ENCODE measurements around the gene PTPN11. TPM values are rescaled to one million over a fixed set of nuclear protein-coding genes. Genes with fewer than 3 reads are reported as not detected.

PTPN11 gene
- total and polyA plus RNA-seq, 2 donors (not counting 3 experiments of a cell fraction or from before 2014, with no cell fraction given): 36.5 to 107 TPM

DNA sequence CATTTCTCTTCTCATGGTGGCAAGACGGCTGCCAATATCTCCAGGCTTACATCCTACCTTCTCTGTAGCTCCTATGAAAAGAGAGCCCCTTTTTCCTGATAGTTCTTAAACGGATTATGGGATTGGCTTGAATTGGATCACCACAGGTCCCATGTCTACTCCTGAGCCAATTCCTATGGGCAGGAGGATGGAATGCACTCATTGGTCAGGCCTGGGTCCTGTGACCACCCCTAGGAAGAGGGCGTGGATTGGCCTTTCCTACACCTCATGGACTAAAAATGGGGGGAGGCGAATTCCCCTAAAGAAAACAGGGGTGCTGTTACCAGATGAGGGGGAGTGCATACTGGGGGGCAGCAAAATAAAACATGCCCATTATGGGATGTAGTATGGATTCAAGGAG, 108.8 kb downstream of the PTPN11 start:
- Histone ChIP-seq H2AFZ (ENCODE audit: low read depth, low read length) (no peak overlapping the region), H3K9me1 (replicated peaks; ENCODE audit: control insufficient read depth, extremely low read depth, insufficient read depth, low read length) (no peaks in the 10 kb centered on the region), H3K36me3 (ENCODE audit: control insufficient read depth in 2 of 2, extremely low read depth in 1 of 2, insufficient read depth in 2 of 2, low read length in 2 of 2) (no peaks in the 10 kb centered on the region), H3K4me1 (ENCODE audit: control insufficient read depth, extremely low read depth, insufficient read depth, low read length) (no peaks in the 10 kb centered on the region), H3K9me3 (replicated peaks; ENCODE audit: control insufficient read depth, insufficient read depth, low read length) (no peaks in the 10 kb centered on the region), H3K79me2 (ENCODE audit: control insufficient read depth, insufficient read depth, low read length) (no peaks in the 10 kb centered on the region), H3K27me3 (ENCODE audit: control insufficient read depth in 2 of 2, insufficient read depth in 2 of 2, low read length in 2 of 2) (no peaks in the 10 kb centered on the region), H3K4me2 (ENCODE audit: insufficient read depth, low read length) (no peak overlapping the region), H4K20me1 (replicated peaks; ENCODE audit: control insufficient read depth, extremely low read depth, insufficient read depth, low read length) (no peaks in the 10 kb centered on the region), H3K4me3 (replicated peaks in 1 of 3; ENCODE audit: insufficient read depth in 1 of 3, low read depth in 1 of 3, low read length in 3 of 3) (no peak overlapping the region), H3K27ac (ENCODE audit: insufficient read depth, low read depth, low read length) (no peak overlapping the region), H3K9ac (replicated peaks; ENCODE audit: extremely low read depth, insufficient read depth, low read length) (no peak overlapping the region)
- intact Hi-C loops (cut with micrococcal nuclease): no loop called here
- POLR2A ChIA-PET: no interaction called here
- BruUV-seq (replicated peaks): no TSS peak
- no peak for TF ChIP-seq POLR2AphosphoS5 (IDR thresholded peaks at IDR 0.05; ENCODE audit: insufficient read depth, low read depth, low read length)
- TF ChIP-seq, protein P1, sequence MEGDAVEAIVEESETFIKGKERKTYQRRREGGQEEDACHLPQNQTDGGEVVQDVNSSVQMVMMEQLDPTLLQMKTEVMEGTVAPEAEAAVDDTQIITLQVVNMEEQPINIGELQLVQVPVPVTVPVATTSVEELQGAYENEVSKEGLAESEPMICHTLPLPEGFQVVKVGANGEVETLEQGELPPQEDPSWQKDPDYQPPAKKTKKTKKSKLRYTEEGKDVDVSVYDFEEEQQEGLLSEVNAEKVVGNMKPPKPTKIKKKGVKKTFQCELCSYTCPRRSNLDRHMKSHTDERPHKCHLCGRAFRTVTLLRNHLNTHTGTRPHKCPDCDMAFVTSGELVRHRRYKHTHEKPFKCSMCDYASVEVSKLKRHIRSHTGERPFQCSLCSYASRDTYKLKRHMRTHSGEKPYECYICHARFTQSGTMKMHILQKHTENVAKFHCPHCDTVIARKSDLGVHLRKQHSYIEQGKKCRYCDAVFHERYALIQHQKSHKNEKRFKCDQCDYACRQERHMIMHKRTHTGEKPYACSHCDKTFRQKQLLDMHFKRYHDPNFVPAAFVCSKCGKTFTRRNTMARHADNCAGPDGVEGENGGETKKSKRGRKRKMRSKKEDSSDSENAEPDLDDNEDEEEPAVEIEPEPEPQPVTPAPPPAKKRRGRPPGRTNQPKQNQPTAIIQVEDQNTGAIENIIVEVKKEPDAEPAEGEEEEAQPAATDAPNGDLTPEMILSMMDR (IDR thresholded peaks at IDR 0.05; ENCODE audit: extremely low read depth in 1 of 2, insufficient read depth in 1 of 2, low read depth in 1 of 2, low read length in 2 of 2): no peak
- no peak for TF ChIP-seq POLR2A (IDR thresholded peaks at IDR 0.05; ENCODE audit: low read depth, low read length)
- no peak for TF ChIP-seq EZH2 (IDR thresholded peaks at IDR 0.05; ENCODE audit: borderline replicate concordance, low read depth, low read length, severe bottlenecking)
- no peak for TF ChIP-seq FOS (IDR thresholded peaks at IDR 0.05; ENCODE audit: borderline replicate concordance, insufficient read depth, low read length)
- TF ChIP-seq JUN (IDR thresholded peaks at IDR 0.05; ENCODE audit: borderline replicate concordance, insufficient read depth, insufficient read length, low read depth): no peak
- no peak for TF ChIP-seq MYC (IDR thresholded peaks at IDR 0.05; ENCODE audit: low read depth, low read length)
- no peak for TF ChIP-seq GATA2 (IDR thresholded peaks at IDR 0.05; ENCODE audit: insufficient read depth, insufficient read length, low read depth, low read length)
- TF ChIP-seq, protein P2, sequence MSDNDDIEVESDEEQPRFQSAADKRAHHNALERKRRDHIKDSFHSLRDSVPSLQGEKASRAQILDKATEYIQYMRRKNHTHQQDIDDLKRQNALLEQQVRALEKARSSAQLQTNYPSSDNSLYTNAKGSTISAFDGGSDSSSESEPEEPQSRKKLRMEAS (IDR thresholded peaks at IDR 0.05; ENCODE audit: insufficient read depth, insufficient read length): no peak
- DNase-seq (ENCODE audit: low read depth, low spot score): no peak
- CTCF ChIA-PET: no interaction called here
- dilution Hi-C loops (cut with MboI; ENCODE audit: extremely low pct_ligation_motif_present, low sequenced_read_pairs): no loop called here
- no peak for FAIRE-seq
